Esophagus squamous epithelium (tissue), 4 donors: ENCODE results near the gene UAP1.

Experiments
- CTCF ChIP-seq, 6 experiments: fragments of 450-650 bp in 4 of 6; fragments of 200-600 bp in 2 of 6; sonication (generic) in 2 of 6; IDR thresholded peaks; one replicate each; pipeline ENCODE4 v1.5.1; 2016 to 2019; ENCODE audit warnings: antibody characterized with exemption in 6 of 6, mild to moderate bottlenecking in 4 of 6, moderate library complexity in 4 of 6
- POLR2A ChIP-seq, 4 donors: fragments of 450-650 bp; IDR thresholded peaks; one replicate each; pipeline ENCODE4 v1.6.1; 2017; ENCODE audit warnings: antibody characterized with exemption in 4 of 4, mild to moderate bottlenecking in 4 of 4, moderate library complexity in 3 of 4

GRCh38 chr1:162578071-162578700, 16.7 kb downstream of the UAP1 start:
- TF ChIP-seq CTCF (IDR thresholded peaks at IDR 0.05) (no peak), POLR2A (IDR thresholded peaks at IDR 0.05) (no peak)
